Islet of Langerhans (tissue), 1 donor: Measurements from ENCODE around the gene IRF9.

Source experiments
- FAIRE-seq: peaks from one replicate; lab custom pipeline; 2011; peaks lifted over from hg19 to GRCh38; lab: Jason Lieb, UNC

The IRF9 gene

GRCh38 chr14:24178399-24179178 is 17.5 kb downstream of the IRF9 start:
- FAIRE-seq = no peak

DNA sequence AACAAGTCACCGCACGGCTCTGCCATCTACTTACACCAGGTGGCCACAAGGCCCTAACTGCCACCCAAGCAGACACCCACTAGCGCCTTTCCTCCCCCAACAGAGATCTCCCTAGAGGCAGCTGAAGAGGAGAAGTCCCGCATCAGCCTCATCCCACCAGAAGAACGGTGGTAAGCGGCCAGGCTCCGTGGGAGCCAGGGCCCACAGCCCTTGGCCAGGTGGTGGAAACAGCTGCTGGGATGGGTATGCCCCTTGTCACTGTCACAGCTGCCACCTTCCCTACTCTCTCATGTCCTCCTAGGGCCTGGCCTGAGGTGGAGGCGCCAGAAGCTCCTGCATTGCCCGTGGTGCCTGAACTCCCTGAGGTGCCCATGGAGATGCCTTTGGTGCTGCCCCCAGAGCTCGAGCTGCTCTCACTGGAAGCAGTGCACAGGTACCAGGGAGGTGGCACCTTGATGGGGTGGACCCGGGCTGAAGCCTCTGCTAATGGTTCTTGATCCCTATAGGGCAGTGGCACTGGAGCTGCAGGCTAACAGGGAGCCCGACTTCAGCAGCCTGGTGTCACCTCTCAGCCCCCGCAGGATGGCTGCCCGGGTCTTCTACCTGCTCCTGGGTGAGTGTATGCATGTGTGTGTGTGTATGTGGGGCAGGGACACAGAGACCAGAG is 18.4 kb downstream of the IRF9 start:
- no peak for FAIRE-seq

DNA sequence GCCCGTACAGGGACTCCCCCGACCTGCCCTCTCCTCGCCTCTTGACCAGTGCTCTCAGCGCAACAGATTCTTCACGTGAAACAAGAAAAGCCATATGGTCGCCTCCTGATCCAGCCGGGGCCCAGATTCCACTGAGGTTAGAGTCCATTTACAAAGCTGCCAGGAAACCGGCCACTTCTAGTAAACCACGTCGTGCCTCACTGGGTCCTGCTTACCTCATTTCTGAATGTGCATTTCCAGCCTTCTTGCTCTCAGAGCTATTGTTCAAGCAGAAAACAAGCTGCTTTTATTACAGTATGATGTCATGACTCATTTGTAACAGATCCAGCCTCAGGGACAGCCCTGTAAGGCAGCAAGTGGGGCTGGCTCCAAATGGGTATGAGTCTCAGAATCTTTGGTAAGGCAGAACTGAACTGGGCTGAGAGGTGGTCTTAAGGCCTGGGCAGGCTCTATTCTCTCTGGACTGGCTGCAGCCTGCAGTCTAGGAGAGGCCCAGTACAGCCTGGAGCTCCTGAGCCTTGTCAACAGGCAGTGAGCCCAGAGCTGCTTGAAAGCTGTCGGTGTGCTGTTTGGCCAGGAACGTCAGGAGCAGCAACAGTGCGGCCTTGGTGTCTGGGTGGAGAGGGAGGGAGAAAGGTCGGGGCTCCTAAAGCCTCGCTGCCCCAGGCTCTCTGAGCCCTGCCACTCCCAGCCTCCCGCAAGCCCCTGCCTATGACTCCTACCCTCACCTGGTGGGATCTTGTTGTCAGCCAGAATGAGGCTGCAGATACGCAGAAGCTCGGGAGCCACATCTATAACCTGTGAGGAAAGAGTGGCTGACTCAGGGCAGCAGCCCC is 19.1 kb downstream of the IRF9 start:
- FAIRE-seq = peak; percentile 98

DNA sequence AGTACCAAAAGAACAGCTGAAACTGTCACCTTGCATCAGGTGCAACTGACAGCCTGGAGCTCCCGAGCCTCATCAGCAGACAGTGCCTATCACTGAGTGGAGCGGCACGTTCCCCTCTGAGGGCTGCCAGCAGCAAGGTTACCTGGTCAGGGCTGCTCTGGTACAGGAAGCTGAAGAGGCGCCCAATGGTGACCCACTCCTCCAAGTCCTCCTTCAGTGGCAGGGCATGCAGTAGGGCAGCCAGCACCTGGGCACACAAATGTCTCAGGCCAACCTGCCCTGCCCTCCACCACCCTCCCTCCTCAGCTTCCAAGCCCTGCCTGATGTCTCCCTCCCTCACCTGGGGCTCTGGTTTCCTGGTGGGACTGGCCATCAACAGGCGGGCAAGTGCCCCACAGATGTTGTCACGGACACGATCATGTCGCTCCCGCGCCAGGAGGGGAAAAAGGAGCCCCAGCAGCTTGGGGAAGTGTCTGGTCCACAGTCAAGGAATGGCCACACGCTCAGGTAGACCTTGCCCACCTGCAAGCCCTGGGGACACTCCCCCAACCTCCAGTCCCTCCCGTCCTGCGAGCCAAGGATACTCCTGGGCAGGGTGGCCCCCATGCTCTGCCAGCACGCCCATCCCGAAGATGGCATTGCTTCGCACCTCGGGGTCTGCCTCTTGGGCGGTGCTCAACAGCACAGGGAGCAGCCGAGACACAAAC is 20.5 kb downstream of the IRF9 start:
- FAIRE-seq = no peak

DNA sequence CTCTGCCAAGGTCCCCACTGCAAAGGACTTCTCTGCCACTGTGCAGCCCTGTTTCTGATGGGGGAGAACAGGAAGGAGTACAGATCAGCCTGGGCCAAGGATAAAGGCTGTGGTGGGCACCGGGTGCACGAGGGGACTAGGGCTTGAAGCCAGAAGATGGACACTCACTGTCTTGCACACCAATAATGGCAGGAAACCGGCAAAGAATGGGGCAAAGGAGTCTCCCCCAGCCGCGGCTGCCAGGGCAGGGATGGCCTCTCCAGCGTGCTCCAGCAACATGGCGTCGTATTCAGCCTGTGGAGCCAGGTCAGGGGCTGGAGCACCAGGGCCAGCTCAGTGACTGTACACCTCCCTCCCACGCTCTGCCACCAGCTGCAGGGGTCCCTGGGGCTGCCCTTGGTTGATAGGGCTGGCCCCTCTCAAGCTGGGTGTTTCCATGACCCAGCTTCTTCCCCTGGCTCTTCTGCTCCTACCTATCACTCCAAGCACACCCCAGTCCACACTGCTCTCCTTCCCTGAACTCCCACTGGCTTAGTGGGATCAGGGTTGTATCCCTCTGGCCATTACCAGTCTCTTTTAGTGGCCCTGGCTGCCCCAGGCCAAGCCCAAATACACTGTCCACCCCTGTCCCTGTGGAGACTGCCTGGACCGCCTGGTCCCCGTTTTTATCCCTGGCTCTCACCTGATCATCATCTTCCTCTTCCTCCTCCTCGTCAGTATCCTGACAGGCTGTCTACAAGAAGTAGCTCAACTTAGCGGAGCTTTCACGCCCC is 21.2 kb downstream of the IRF9 start:
- FAIRE-seq = no peak

DNA sequence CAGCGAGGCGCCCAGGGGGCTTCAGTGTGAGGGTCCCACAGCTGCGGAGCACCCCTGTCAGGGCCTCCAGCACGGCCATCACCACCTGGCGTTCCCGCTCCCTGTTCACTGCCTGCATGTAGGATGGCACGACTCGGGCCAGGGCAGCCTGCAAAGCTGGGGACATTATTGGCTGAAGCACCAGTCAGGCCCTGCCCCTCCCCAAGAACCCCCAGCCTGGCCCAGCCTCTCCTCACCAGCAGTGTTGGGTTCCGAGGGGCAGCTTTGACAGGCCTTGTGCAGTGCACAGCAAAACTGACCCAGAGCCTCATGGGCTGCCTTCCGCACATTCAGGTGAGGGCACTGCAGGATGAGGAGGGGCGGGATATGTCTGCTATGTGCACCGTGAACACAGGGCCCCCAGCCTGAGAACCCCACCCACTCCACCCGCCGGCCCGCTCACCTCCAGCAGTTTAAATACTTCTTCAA is 22.0 kb downstream of the IRF9 start:
- FAIRE-seq = no peak

- no peak for FAIRE-seq
Observed at GRCh38 chr14:24184104-24184970, 23.3 kb downstream of the IRF9 start.

DNA sequence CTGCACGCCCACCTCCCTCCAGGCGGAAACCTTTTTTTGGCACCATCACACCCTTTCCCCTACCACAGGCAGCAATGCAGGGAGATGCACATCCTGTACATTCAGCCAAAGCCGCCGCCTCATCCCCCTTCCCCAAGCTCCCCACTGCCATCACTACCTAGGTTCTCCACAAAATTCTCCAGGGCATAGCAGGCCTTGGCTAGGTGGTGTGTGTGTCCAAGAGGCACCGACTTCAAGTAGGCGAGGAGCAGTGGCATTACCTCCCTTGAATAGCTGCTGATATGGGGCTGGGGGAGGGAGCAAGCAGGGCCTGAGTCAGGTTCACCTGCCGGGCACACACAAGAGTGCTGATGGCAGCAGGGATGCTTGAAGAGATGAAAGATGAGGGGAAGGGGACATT is 24.0 kb downstream of the IRF9 start:
- no peak for FAIRE-seq

DNA sequence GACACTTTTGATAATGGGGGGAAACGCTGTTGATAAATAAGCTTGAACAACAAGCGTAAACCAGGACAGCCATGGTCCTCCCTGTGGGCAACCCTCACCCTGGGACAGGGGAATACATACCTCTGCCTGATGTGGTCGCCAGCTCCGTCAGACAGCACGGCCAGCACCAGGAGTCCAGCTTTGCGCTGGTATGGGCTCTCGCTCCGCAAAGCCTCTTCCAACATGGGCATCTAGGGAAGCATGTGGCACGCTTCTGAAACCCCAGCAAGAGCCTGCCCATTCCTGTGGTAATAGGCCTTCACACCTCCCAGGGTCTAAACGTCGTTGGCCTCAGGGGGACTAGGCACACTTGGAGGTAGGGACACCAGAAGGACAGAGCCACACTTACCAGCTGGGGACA is 24.7 kb downstream of the IRF9 start:
- FAIRE-seq = no peak

DNA sequence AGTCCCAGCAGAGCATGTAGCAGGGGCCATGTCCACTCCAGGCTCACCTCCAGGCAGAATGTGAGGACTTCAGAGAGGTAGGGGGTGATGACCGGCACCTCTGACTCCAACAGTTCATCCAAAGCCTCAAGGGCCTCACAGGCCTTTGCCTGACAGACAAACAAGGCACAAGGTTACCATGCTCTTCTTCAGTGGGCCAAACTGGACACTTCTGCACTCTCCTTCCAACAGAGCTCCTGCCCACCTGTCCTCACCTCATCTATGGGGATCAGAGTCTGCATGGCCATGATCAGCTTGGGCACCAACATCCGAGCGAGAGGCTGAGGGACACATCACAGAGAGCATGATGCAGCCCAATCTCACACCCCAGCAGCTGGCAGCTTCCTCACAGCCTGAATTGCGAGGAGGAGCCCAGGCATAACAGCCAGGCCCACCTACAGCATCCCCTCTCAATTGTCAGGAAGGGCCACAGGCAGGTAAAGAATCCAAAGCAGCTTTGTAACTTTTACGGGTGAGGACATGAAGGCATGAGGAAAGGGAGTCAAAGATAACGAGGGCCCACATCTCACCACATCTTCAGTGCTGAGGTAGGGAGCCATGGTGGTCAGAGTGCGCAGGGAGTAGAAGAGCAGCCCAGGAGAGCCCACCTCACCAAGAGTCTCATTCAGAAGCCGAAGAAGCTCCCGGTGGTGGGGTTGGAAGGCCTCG is 25.9 kb downstream of the IRF9 start:
- FAIRE-seq = no peak

DNA sequence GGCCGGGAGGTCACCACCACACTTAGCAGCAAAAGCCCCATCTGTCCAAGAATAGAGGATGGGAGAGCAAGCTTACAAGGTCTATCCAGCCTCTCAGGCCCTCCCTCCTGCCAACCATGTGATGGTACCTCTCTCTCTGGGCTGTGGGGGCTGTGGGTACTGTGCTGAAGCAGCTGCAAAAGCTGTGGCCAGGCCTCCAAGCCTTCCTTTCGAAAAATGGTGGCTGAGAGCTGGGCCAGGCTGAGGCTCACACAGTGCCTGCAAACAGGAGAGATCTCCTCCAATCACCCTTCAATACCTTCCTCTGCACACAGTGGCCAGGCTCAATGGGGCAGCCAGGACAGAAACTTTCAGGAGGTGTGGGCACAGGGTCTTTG is 26.5 kb downstream of the IRF9 start:
- no peak for FAIRE-seq

DNA sequence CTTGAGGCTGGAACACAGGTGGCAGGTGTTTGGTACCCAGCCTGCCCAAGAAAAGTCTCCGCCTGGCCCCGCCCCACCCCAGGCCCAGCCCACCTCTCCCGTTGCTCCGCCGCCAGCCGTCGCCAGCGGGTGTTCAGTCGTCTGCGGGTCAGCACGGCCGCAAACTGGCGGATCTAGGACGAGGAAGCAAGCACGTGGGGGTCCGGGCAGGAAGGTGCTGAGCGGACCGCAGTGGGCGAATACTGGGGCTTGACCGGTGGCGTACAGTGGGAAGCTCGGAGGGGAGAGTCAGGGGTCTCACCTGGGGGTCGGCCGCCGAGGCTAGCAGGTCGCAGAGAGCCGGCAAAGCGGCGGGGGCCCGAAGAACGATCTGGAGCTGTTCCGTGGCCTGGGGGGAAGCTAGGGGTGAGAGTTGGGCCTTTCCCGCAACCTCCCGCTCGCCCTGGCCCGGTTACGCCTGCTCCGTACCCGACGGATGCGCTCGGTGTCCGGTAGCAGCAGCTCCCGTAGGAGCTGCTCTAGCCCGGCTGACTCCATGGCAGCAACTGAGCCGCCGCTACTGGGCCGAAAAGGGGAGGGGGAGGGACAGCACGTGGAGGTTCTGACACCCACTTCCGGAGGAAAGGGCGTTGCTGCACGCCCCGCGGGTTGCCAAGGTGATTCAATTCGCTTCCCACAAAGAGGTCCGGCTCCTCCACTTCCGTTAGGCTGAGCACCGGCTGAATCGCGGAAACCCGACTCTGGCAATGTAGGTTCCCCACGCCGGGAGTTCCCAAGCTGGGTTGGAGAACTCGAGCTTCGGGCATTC is 27.4 kb downstream of the IRF9 start, which contains the start of gene IPO4:
TSS of gene IPO4 (minus strand) at position 566 of the 808 bp plus-strand sequence. CDS start at position 537, 29 bp downstream.
- no peak for FAIRE-seq

GRCh38 chr14:24189059-24189375 is 28.0 kb downstream of the IRF9 start:
- FAIRE-seq = no peak

- no peak for FAIRE-seq
Observed at GRCh38 chr14:24189460-24189859, 28.4 kb downstream of the IRF9 start.

GRCh38 chr14:24190416-24190815 is 29.4 kb downstream of the IRF9 start:
- no peak for FAIRE-seq

DNA sequence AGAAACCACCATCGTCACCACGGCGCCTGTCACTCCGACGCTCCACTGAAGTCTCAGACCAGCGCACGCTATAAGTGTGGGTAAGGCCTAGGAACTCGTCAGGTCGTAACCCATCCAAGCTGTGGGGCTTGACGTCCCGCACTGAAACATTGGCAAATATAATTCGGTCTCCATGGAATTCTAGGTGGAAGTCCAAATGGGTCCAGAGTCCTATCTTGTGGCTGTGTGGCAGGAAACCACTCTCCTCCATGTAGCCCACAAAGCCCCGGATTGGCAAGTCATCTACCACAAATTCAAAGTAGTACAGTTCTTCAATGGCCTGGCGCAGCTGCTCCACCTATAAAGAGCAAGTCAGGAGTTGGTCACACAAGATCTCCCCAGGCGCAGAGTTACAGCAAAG is 31.9 kb downstream of the IRF9 start:
- FAIRE-seq = no peak

DNA sequence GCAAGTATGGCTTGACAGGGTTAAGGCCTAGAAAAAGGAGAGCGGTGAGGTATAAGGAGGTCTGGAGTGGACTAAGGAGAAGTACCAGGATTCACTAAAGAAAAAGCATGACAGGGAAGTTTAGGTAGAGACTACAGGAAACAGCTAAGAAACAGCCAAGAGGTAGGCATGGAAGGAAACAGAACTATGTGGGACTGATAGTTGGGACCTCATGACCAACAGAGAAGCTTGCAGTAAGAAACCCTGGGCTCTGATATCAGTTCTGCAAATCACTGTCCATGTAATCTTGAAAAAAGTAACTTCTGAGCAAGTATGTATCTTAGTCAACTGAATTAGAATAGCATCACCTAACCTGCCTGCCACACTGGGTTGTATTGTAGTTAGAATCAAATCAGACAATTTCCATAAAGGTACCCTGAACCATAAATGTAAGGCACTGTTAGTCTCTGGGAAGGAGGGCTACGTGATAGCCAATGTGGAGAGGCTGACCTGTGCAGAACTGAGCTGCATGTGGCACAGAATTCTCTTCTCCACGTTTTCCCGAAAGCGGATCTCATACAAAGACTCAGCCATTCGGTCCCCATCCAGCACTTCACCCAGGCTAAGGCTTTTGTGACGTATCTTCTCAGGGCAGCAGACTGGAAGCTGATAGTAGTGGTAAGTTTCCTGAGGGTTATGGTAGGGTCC is 33.3 kb downstream of the IRF9 start:
- no peak for FAIRE-seq

DNA sequence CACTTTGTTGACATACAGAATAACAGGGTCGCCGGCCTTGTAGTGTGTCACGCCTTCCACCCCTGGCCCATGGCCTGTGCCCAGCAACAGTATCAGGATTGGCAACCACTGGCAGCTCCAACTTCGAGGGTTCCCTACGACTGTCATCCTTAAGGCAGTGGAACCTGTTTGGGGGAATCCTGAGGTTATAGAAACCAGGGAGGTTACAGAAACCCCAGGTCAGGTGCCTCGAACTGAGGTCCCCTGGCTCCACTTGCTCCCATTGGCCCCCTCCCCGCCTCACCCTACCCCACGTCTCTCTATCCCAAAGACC is 33.8 kb downstream of the IRF9 start:
- FAIRE-seq = no peak
